ENCODE data around the gene DUXA.

DUXA gene

GRCh38 chr19:57105976-57106721, 61.1 kb downstream of the DUXA start:
- Histone ChIP-seq H3K9me3 (ENCODE audit: control insufficient read depth, insufficient read depth, low read depth, low read length) (peaks cover 9% of the 10 kb centered on the region), H3K4me3 (ENCODE audit: low read depth, low read length) (peak overlapping the region; percentile 59), H3K27ac (ENCODE audit: low read depth, low read length) (no peak overlapping the region), H3K27me3 (ENCODE audit: control insufficient read depth, insufficient read depth, low read length) (peaks cover 31% of the 10 kb centered on the region), H3K36me3 (ENCODE audit: control insufficient read depth, insufficient read depth, low read length) (no peaks in the 10 kb centered on the region), H3K4me1 (ENCODE audit: control insufficient read depth, insufficient read depth, low read length) (no peaks in the 10 kb centered on the region), H3K9ac (ENCODE audit: low read length) (no peak overlapping the region)

All from HUES6 (cell line).